GM18909 (cell line): ENCODE results near the gene OLA1.

Source experiments
- ATAC-seq: cut with Tn5 transposase; IDR thresholded peaks from one replicate; pipeline ENCODE4 v1.9.1; 2021; ENCODE audit warnings: mild to moderate bottlenecking; ENCODE audit not compliant: unreplicated experiment, poor library complexity

OLA1 gene

DNA sequence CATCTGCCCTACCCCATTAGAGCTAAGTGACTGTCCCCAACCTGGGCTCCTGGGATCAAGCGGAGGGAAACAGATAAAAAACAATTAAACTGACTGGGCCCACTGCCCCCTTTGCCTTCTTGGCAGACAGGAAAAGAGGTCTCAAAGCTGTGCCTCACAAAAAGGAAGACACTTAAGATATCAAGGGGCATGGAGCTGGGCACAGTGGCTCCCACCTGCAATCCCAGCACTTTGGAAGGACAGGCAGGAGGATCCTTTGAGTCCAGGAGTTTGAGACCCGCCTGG is 208.0 kb downstream of the OLA1 start:
- ATAC-seq: no peak

DNA sequence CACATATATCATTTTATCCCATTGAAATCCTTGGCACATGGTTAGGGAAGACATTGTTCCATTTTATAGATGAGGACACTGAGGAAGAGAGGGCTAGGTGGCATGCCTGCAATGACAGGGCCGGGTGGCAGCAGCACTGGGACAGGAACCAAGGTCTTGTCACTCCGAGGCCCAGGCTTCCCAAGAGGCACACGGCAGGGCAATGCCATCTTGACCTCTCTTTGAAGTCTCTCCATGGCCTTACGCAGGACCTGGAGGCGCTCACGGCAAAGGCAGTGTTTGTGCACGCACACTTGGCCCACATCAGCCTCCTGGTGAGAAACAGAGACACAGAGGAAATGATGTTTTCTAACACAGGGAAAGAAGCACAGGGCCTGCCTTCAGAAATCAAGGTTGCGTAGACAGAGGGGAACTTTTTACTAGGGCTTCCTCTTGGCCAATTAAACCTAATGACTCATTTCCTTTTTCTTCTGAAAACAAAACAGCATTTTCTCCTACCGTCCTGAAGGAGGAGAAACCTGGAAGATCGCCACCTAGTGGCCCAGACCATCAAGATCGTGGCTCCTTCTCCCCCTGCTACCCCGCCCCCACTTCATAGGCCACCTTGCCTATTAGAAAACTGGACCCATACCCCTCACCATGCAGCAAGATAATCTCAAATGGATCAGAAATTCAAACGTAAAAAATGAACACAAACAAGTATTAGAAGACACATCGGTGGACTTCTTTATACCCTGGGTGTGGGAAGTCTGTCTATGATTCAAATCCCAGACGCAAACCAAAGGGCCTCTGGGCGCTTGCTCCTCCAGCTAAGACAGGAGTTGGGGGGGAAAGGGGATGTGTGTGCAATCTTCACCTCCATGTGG is 208.5 kb downstream of the OLA1 start:
- peak; percentile 90 for ATAC-seq

DNA sequence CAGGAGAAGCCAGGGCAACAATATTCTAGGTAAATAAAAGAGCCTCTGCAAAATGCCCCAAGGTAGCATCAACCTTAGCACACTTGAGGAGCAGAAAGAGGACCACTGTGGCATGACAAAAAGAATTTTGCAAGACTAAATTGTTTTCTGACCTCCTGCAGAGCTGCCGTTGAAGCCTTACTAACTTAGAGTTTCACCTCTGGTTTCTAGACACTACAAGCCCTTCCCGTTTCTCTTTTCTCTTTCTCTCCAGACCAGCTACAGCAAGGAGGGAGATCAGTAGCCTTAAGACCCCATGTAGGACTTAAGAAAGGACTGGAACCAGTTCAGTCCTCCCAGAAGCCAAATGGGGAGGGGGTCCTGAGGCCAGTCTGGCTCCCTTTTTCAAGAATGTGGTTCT is 209.9 kb downstream of the OLA1 start:
- ATAC-seq: peak; percentile 44

DNA sequence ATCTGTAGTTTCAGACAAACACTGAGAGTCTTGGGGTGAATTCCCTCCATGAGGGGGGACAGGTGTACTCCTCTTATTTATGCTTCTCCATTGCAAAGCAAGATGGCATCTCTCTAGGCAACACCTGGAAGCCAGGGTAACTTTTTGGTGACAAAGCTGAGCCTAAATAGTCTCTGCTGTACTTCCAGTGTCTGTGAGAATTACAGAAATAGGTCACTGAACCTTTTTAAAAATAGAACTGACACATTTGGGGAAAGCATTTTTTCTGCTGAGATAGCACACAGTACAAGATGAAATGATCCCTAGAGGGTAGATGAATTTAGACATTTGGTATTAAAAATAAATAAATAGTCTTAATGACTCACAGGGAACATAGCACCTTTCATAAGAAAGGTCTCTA is 211.5 kb downstream of the OLA1 start:
- no peak for ATAC-seq

DNA sequence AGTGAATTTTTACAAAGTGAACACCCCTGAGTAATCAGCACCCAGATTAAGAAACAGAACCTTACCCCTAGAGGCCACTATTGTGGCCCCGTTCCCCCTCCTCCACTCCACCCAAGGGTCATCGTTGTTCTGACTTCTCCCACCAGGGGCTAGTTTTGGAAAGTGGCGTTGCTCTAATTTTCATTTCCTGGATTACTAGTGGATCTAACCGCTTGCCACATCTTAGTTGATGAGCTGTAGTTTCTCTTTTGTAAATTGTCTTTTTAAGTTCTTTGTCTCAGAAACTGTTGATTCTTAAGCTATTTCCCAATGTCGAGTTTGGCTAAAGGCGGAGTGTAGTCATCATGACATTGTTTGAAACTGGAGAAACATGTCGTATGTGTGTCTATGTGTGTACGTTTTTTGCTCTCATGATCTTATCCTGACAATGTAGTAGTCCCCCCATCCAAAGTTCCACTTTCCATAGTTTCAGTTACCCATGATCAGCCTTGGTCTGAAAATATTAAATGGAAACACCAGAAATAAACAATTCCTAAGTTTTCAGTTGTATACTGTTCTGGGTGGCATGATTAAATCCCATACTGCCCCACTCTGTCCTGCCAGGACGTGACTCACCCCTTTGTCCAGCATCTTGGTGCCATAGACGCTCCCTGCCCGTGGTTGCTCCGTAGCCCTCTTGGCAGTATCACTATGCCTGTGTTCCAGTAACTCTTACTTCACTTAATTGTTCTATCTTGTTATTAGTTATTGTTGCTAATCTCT is 212.2 kb downstream of the OLA1 start:
- no peak for ATAC-seq

DNA sequence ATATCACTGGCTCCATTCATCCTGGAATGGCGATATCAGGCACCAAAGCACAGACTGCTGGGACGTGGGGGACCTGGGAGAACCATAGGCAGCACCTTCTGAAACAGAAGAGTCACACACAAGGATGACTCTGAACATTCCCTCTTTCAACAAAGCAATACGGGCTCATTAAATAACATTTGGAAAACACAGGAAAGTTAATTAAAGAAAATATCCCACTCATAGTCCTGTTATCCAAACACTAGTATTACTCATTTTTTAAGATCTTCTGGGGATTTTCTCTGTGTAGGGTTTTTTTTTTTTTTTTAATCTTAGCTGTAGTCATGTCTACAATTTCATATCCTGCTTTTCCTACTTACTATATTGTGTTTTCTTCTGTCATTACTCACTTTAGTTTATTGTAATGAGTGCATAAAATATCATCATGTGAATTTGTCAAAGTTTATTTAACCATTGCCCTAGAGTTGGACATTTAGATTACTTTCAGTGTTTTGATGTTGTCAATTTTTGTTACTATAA is 213.2 kb downstream of the OLA1 start:
- no peak for ATAC-seq

DNA sequence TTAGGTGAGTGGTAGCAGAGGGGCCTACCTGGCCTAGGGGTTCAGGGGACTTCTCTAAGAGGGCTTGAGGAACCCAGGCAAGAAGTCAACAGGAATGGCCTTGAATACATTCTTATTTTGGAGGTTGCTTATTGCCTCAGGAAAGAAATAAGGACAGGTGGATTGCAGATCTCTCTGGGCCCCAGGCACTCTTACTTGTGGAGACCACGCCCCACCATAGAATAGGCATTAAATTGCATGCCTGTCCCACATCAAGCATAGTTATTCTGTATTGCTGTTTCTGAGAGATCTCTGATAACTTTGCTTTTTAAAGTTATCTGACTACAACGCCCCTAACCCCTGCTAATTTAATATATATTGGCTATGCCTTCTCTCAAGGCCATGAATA is 215.2 kb downstream of the OLA1 start:
- no peak for ATAC-seq

DNA sequence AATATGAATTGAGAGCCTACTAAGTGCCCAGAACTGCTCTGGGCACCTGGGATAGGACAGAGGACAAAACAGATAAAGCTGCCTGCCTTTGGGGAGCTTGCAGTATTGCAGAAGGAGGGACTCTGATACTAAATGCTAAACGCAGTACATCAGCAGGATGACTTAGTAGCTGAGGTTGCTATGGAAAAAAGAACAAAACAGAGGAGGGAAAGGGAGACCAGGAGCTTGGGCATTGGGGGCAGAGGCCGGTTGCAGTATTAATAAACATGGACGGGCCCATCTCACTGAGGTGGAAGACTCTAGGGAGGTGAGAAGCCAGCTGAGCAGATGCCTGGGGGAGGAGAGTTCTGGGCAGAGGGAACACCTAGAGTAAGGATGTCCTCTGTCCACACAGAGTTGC is 217.1 kb downstream of the OLA1 start:
- ATAC-seq: no peak

DNA sequence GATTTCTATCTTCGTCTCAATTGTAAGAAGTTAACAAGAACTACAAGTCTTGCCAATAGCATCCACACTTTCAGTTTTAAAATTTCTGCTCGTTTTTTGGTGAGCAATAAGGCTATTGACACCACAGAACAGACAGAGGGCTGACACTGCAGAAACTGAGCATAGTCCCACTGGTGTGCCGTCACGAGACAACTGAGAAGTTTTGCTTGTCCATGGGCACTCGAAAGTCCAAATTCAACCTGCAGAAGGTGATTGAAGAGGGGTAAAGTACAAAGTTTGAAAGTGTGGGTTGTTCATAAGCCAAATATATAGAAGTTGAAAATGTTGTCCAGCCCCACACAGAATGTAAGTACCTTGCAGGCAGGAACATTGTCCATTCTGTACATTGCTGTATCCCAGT is 219.4 kb downstream of the OLA1 start:
- ATAC-seq: no peak

DNA sequence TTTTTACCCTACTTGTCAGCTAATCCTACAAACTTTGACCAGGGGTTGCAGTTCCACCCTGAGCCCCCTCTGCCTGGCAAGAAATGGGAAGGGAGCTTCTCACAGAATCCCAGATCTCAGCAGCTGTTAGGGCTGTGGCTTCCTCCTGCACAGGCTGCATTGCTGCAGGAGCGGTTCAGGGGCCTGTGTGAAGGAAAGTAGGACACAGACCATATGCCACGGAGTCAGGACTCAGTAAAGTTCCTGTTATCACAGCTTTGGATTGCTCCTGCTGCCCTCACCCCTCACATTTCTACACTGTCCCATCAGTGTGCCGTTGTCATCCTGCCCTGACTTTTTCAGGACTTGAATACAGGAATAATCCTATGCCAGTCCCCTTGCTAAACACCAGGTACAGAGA is 220.4 kb downstream of the OLA1 start:
- no peak for ATAC-seq

DNA sequence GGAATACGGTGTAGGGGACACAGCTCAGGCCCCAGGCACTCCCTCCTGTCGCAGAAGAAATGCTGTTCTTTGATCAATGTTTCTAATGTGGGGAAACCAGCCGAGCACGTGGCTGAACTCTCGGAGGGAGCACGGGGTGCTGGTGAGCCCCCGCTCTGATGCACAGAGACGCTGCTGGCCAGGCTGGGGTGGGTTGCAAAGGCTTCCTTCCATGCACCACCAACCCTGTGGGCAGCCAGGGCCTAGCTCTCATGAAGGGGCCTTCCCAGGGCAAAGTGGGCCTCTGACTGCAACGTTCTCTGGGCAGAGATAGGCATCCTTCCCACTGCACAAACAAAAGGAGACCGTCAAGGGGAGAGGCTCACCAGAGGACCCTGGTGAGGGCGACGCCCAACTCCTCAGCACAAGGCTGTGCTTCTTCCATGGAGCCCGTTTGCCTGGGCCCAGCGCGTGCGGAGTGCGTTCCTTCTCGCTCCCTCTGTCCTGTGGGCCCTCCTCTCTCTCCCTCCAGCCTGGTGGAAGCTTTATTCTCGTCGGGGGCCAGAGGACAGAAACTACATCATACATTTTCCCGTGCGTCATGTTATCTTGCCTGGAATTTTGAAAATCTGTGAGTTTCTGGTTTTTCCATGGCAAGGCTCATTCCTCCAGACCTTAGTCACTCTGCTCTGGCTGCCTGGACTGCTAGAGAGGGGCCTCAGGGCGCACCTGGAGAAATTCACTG is 222.0 kb downstream of the OLA1 start:
- ATAC-seq: no peak

DNA sequence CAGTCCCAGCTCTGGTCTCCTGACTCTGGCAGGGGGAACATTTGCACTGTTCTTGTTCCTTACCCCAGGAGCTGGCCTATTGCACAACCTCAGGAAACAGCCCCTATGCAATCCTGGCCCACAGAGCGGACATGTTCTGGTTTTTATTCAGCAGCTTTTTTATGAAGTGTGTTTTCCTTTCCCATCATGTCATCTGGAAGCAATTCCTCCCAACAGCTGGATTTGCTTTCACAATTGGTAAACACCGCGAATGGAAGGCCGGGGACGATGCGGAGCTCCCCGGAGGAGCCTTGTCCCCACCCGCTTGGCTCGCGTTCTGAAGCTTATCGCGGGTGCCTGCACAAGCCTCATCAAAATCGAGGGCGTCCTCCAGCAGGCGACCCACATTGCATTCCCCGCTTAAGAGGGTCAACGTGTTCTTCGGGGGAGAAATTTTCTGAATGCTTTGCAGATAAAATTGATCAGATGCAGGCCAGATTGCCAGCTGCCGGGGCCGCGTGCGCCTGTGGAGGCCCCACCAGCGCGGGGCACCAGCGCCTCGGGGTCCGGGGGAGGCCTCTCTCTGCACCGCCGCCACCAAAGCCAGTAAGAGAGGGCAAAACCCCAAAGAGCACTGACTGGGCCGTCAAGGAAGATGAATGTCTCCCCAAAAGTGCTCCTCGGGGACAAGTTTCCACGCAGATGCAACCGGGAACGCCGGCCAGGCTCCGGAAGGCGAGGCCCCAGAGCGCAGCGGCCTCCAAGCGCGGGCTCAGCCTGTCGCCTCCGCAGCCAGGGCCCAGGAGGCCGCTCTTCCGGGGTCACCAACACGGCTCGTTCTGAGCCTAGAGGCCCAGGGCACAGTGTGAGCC is 222.8 kb downstream of the OLA1 start:
- no peak for ATAC-seq

DNA sequence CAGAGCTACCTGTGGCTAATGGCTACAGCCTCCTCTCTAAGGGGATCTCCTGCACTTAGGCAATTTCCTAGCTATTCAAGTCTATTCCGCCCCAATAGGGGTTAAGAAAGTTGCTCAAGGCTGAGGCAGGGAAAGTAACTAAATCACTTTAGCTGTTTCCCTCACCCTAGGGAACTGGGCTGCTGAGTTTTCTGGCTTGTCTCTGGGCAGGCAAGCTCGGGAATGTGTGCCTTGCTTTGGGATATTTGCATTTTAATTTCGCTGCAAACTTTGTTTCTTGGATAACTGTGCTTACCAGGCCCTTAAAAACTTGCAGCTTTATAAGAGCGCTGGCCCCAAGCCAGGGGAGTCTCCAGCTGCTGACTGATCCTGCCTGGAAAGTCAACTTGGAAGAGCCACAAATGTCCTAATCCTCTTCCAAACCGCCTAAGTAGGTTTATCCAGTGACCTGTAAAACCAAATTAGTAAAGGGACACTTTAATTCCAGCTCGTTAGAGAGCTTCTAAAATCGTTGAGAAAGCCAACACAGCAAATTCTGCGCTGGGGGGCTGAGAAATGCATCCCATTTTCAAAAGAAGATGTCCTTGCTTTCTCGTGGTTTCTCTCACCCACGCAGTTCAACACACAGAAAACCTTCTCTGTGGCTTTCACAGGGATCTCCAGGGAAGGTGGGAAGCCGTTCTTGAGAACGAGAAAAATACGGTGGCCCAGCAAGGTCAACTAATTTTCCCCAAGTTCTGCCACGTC is 223.6 kb downstream of the OLA1 start:
- no peak for ATAC-seq

DNA sequence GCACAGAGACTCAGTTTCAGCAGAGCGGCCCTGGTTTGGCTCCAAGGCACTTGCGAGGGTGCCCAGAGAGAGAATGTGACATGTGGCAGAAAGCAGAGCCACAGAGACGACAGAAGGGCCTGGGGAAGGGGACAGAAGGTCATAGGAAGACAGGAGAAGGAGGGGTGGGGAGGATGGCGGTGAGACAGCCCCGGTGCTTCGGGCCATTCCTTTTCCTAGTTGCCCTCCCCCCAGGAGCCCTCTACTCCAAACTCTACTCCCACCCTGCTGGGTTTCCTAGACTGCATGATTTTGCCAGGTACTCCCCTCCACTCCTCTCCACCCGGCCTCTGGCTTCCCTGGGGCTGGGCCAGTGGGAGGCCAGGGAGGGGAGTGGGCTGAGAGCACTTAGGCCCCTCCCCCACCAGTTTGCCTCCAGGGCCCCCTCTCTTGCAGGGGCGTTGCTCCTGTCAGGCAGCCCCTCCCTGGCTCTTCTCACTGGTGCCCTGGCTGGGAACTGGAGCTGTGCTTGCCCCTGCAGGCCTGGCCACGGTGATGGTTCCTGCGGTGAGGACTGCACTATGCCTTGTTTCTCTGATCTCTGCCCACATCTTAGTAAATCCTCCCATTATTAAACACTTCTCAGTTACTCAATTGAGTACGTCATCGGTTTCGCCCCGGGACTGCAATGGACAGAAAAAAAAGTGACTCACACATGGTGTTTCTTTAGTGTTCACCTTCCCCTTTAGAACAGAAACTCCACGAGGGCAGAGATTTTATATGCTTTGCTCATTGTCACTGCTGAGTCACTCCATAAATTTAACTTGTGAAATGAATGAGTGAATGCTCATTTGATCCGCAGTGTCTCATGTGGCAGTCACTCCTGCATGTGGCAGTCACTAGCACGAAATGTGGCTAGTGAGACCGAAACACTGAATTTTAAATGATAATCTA is 224.5 kb downstream of the OLA1 start:
- no peak for ATAC-seq
